ENCODE measurements around the gene BAIAP2L2. TPM values are rescaled to one million over a fixed set of nuclear protein-coding genes. Genes with fewer than 3 reads are reported as not detected.

The BAIAP2L2 gene
- total and polyA plus RNA-seq, 2 of the 4 experiments (the other 2 are of a cell fraction) = 0.18 to 0.46 TPM

- Histone ChIP-seq H4K5ac (ENCODE audit: low read depth, low read length) (peak overlapping the region; percentile 62; the same call in 1 of the 2 replicates), H3K9ac (ENCODE audit: low read depth, low read length) (no peak overlapping the region), H3K4me1 (ENCODE audit: control insufficient read depth, insufficient read depth, low read length) (peaks cover 3% of the 10 kb centered on the region; the same call in 1 of the 2 replicates), H3K27ac (ENCODE audit: insufficient read depth, low read length) (no peak overlapping the region), H4K8ac (ENCODE audit: low read depth in 2 of 2, low read length in 2 of 2) (peak overlapping the region; percentile 28 to 74; a peak in 2 of 4 replicates), H3K14ac (replicated peaks; ENCODE audit: low read depth, low read length) (no peak overlapping the region), H4K20me1 (ENCODE audit: insufficient read depth, low read length) (no peaks in the 10 kb centered on the region; the same call in 1 of the 2 replicates), H3K4me3 (ENCODE audit: insufficient read depth, low read depth, low read length) (no peak overlapping the region), H3K79me1 (ENCODE audit: low read depth in 1 of 2, low read length in 2 of 2) (no peaks in the 10 kb centered on the region; a peak in 1 of 4 replicates), H3K27me3 (ENCODE audit: control insufficient read depth, insufficient read depth, low read length) (peaks cover 5% of the 10 kb centered on the region; the same call in 1 of the 2 replicates), H3K4me2 (ENCODE audit: low read depth, low read length) (no peak overlapping the region), H2AK9ac (replicated peaks; ENCODE audit: low read depth, low read length, poor library complexity) (peak overlapping the region; percentile 0), H4K91ac (ENCODE audit: insufficient read depth, low read depth, low read length) (peak overlapping the region; percentile 65), H2AK5ac (ENCODE audit: low read depth, low read length) (peak overlapping the region; percentile 75; the same call in 1 of the 2 replicates), H3K23ac (ENCODE audit: low read depth, low read length) (no peak overlapping the region), H2BK5ac (ENCODE audit: low read depth, low read length, poor library complexity, severe bottlenecking) (no peak overlapping the region), H2BK120ac (ENCODE audit: low read depth, low read length) (no peak overlapping the region), H2BK15ac (ENCODE audit: low read depth, low read length) (no peak overlapping the region), H3K9me3 (ENCODE audit: control insufficient read depth, insufficient read depth, low read length) (no peaks in the 10 kb centered on the region), H3K9me1 (ENCODE audit: insufficient read depth, low read length) (peaks cover 6% of the 10 kb centered on the region), H2BK20ac (ENCODE audit: low read depth, low read length) (no peak overlapping the region), H3K4ac (ENCODE audit: low read depth, low read length) (peak overlapping the region; percentile 10; the same call in 1 of the 2 replicates), H2AFZ (replicated peaks; ENCODE audit: low read length, poor library complexity) (peak overlapping the region; percentile 94), H3K18ac (ENCODE audit: low read depth, low read length) (no peak overlapping the region), H3K36me3 (ENCODE audit: control insufficient read depth, insufficient read depth, low read length) (no peaks in the 10 kb centered on the region), H3K56ac (ENCODE audit: extremely low read depth, insufficient read depth, low read length) (no peak overlapping the region)
- in situ Hi-C loops (cut with MboI; ENCODE audit: low sequenced_read_pairs) (loop anchor here (10.0 kb wide), 1 partner anchor 523 kb away; the partner anchor contains the start of gene DMC1), dilution Hi-C loops (cut with HindIII; ENCODE audit: low sequenced_read_pairs, unreplicated experiment) (no loop called here), intact Hi-C loops (cut with micrococcal nuclease) (loop anchor here (1.0 to 10.0 kb wide), 4 partner anchors 301 to 715 kb away; partner anchors contain the start of genes GTPBP1 and JOSD1)
- ATAC-seq (ENCODE audit: low read depth) (peak; percentile 83), DNase-seq (peak; percentile 65)
- peak; percentile 34; the same call in 1 of the 2 replicates for TF ChIP-seq MAZ (IDR thresholded peaks at IDR 0.05; ENCODE audit: borderline replicate concordance, low read depth, low read length)
- no peak for TF ChIP-seq USF2 (IDR thresholded peaks at IDR 0.05; ENCODE audit: low read depth, low read length)
- TF ChIP-seq SMC3 (IDR thresholded peaks at IDR 0.05; ENCODE audit: low read depth, low read length) = peak; percentile 83
- TF ChIP-seq CTCF (conservative IDR thresholded peaks at IDR 0.05; ENCODE audit: low read depth, low read length) = peak; percentile 85
- TF ChIP-seq RAD21 (IDR thresholded peaks at IDR 0.05; ENCODE audit: low read length) = peak; percentile 89
- 18% methylated on average over 19 of the region's 30 CpGs; no CpG with 5 or more reads in 1 of the 2 experiments for WGBS, 2 experiments (ENCODE audit: extremely low coverage in 2 of 2, insufficient read length in 1 of 2)
- no TSS peak for BruUV-seq (replicated peaks)
- CTCF ChIA-PET = interaction anchor here (0.6 to 1.7 kb wide), 8 partner anchors 18 to 648 kb away, joined by 3 to 8 read pairs (median 4); no protein-coding TSS in a partner anchor
- POLR2A ChIA-PET (ENCODE audit: unreplicated experiment) = interaction anchor here (0.6 kb wide), 1 partner anchor 191 kb away, joined by 4 read pairs; no protein-coding TSS in a partner anchor
These were observed 58.3 kb downstream of the BAIAP2L2 start for GRCh38 chr22:38051900-38052862.

Data from IMR-90 (cell line).